Islet precursor cell (in vitro differentiated cells): Measurements from ENCODE around the gene PIM1.
"Not testable (repeated sequence)": the region's sequence is repeated elsewhere in the genome, so short reads cannot be mapped to it uniquely, and the experiment has no call there.

Experiments
- DNase-seq: peaks from one replicate; pipeline ENCODE4 v3.0.0-alpha.2; 2018

Gene PIM1

DNA sequence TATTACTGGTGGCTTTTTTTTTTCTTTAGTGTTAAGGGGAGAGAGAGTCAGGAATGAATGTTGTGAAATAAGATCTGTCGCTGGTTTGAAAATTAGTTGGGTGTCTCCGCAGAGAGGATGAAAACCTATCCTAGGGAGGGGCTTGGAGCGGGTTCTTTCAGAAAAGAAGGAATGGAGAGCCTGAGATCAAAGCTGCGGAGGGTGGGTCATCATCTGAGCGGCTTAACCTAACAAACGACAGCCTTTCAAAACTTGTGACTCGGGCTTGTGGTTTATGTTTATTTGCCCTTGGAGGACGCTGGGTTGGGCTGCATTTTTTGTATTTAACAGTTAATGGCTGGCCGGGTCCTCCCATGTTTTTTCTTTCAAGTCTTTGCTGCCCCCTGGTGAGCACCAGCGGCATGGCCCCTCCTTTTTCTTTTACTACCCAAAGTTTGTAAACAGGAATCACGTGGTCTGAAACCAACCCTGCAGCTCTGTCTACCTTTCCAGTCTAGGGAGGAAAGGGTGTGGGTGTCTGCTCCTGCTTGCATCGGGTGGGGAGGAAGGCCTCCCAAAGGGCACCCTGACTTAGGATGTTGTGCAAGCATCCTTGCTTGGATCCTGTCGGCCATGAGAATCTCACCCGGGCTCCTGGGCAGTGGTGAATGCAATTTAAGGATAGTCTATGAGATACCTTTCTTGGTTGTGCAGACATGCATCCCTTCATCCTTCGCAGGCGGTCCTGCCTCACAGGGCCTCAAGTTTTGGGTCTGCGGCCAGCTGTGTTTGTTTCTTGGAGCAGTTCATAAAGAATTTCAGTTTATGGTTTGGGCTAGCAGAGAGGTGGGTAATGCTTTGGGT is 2.2 kb downstream of the PIM1 start:
- peak; percentile 96 for DNase-seq

DNA sequence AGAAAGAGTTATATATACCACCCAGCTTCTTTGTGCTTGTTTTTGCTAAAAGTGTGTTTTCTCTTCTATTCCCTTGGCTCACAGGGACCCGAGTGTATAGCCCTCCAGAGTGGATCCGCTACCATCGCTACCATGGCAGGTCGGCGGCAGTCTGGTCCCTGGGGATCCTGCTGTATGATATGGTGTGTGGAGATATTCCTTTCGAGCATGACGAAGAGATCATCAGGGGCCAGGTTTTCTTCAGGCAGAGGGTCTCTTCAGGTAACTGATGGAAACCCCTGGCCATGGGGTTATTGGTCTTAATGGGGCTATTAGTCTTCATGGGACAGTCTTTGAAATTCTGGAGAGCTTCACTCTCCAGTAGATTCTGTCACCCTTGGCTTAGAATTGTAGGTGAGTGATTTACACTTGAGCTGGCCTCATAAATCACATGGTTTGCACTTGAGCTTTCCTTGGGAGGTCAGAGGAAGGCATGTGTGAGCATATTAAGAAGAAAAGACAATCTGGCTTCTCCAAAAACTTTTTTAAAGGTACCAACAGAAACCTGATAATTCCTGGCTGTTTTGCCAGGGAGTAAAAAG is 3.0 kb downstream of the PIM1 start:
- DNase-seq, result no peak

DNA sequence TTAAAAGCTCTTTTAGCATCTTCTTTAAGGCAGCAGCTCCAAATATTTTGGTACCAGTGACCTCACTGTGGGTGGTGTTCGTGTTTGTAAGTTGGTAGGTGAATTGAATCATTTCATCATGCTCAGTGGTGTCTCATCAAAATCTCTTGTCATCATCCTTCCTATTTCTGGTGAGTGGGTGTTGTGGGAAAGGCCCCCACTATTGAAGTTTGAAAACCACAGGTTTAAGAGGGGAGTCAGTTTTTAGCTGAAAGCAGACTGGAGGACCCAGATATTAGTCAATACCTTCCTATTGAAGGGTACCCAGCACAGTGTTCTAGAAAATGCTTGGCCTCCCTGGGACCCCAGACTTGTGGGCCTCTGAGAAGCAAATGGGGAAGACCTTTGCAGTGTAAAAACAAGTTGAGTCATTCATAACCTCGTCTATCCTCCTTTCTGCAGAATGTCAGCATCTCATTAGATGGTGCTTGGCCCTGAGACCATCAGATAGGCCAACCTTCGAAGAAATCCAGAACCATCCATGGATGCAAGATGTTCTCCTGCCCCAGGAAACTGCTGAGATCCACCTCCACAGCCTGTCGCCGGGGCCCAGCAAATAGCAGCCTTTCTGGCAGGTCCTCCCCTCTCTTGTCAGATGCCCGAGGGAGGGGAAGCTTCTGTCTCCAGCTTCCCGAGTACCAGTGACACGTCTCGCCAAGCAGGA is 3.7 kb downstream of the PIM1 start:
- DNase-seq, result no peak

DNA sequence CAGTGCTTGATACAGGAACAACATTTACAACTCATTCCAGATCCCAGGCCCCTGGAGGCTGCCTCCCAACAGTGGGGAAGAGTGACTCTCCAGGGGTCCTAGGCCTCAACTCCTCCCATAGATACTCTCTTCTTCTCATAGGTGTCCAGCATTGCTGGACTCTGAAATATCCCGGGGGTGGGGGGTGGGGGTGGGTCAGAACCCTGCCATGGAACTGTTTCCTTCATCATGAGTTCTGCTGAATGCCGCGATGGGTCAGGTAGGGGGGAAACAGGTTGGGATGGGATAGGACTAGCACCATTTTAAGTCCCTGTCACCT is 4.2 kb downstream of the PIM1 start:
- DNase-seq, result no peak

DNA sequence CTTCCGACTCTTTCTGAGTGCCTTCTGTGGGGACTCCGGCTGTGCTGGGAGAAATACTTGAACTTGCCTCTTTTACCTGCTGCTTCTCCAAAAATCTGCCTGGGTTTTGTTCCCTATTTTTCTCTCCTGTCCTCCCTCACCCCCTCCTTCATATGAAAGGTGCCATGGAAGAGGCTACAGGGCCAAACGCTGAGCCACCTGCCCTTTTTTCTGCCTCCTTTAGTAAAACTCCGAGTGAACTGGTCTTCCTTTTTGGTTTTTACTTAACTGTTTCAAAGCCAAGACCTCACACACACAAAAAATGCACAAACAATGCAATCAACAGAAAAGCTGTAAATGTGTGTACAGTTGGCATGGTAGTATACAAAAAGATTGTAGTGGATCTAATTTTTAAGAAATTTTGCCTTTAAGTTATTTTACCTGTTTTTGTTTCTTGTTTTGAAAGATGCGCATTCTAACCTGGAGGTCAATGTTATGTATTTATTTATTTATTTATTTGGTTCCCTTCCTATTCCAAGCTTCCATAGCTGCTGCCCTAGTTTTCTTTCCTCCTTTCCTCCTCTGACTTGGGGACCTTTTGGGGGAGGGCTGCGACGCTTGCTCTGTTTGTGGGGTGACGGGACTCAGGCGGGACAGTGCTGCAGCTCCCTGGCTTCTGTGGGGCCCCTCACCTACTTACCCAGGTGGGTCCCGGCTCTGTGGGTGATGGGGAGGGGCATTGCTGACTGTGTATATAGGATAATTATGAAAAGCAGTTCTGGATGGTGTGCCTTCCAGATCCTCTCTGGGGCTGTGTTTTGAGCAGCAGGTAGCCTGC is 4.8 kb downstream of the PIM1 start:
- DNase-seq, result no peak

DNA sequence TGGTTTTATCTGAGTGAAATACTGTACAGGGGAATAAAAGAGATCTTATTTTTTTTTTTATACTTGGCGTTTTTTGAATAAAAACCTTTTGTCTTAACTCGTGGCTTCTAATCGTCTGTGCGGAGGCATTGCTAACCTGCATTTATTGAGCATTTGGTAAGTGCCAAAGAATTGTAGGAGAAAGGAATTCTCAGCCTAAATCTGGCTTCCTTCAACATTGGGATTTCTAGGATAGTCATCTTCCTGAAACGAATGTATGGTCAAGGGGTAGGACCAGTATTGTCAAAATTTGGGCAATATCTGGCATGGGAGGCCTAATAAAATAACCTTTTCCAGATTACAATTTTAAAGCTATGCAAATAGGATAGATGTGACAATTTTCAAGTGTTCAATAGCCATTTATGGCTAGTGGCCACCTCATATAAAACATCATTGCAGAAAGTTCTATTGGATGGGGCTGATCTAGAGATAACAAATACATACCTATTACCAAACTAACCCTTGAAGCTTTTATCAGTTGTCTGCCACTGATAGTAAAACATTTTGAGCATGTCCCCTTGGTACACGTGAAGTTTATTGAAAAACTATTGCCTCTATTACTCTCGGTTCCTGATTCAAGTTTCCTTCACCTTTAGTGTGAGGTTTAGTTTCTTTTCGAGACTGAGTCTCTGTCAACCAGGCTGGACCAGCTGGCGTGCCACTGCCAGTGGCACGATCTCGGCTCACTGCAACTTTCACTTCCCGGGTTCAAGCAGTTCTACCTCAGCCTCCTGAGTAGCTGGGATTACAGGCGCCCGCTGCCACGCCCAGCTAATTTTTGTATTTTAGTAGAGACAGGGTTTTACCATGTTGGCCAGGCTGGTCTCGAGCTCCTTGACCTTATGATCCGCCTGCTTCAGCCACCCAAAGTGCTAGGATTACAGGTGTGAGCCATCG is 5.6 kb downstream of the PIM1 start:
- no peak for DNase-seq

DNA sequence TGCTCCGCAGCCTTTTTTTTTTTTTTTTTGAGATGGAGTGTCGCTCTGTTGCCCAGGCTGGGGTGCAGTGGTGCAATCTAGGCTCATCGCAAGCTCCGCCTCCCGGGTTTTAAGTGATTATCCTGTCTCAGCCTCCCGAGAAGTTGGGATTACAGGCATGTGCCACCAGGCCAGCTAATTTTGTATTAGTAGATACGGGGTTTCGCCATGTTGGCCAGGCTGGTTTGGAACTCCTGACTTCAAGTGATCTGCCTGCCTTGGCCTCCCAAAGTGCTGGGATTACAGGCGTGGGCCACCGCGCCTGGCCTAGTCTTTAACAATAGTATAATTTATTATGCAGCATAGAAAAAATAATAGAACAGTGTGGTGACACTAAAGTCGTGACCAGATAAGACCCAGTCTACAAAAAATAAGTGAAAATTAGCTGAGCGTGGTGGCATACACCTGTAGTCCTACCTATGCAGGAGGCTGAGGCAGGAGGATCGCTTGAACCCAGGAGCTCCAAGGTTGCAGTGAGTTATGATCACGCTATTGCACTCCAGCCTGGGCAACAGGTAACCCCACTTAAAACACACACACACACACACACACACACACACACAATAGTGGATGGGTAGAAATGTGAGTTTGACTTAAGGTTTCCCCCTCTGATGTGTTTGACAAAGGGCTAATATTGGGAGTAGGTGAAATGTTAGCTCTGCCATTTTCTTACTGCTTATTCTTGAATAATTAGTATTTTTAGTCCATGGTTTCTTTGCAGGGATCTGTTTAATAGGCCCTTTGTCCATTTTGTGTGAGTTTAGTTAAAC is 6.5 kb downstream of the PIM1 start:
- no peak for DNase-seq

DNA sequence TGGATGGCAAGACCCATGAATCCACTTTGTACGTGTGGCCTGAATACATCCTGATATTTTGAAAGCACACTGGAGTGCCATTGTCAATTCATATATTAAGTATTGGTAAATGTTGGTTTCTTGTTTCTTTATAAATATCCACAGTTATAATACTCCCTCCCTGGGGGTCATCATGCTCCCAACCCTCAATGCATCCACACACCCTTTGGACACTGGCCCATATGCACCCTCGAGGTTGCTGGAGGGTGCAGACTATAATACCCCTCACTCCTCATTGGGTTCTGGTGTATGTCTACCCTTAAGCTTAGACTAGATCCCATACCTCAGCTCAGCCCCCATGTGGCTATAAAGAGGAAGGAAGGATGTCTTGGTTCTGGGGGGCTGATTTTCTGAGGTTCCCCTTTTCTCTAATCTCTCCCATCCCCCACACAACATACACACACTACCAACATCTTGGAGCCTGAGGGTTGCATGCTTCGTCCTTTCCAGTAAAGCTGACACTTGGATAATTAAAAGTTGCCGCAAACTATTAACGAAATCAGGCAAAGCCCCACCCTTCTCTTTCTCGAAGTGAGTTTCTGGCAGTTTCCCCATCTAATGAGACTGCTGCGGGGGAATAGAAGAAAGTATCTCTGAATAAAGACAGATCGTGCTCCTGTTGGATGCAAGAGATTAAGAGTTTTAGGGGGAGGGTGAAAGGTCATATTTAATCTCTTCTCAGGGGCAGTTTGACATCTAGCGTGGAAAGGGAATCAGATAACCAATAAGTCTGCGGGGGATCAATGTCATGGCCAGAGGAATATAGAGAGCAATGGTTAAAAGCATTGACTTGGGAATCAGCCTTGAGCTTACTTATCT is 7.4 kb downstream of the PIM1 start:
- DNase-seq, result no peak

DNA sequence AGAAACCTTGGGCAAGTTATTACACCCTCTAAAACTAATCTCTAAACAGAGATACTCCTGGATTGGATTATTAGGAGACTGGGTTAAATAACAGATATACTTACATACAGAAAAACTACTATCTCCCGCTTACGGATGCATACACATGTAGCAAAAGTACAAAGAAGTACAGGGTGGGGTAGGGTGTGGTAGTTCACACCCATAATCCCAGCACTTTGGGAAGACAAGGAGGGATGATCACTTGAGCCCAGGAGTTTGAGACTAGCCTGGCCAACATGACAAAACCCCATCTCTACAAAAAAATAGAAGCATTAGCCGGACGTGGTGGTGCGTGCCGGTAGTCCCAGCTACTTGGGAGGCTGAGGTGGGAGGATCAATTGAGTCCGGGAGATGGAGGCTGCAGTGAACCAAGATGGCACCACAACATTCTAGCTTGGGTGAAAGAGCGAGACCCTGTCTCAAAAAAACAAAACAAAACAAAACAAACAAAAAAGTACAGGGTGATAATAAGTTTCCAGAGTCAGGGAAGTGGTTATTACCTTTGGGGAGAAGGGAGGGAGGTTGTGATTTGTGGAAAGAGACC is 8.1 kb downstream of the PIM1 start:
- no peak for DNase-seq

DNA sequence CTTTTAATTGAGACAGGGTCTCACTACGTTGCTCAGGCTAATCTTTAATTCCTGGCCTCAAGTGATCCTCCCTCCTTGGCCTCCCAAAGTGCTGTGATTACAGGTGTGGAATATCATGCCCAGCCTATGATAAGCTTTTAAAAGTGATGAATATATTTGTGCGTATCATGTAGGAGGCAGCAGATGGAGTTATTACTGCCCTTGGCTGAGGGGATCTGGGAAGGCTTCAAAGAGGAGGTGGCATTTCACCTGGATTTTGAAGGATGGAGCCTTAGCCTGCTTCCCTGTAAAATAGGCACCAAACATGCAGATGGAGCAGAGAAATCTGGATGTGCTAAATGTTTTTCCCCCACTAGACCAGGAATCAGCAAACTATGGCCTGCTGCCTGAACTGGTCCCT is 10.1 kb downstream of the PIM1 start:
- no peak for DNase-seq

DNA sequence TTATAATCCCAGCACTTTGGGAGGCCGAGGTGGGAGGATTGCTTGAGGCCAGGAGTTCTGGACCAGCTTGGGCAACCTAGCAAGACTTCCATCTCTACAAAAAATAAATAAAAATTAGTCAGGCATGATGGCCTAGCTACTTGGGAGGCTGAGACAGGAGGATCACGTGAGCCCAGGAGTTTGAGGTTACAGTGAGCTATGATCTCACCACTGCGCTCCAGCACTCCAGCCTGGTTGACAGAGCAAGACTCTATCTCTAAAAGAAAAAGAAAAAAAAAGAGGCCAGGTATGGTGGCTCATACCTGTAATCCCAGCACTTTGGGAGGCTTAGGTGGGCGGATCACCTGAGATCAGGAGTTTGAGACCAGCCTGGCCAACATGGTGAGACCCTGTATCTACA is 10.7 kb downstream of the PIM1 start:
- DNase-seq, result not testable (repeated sequence)

DNA sequence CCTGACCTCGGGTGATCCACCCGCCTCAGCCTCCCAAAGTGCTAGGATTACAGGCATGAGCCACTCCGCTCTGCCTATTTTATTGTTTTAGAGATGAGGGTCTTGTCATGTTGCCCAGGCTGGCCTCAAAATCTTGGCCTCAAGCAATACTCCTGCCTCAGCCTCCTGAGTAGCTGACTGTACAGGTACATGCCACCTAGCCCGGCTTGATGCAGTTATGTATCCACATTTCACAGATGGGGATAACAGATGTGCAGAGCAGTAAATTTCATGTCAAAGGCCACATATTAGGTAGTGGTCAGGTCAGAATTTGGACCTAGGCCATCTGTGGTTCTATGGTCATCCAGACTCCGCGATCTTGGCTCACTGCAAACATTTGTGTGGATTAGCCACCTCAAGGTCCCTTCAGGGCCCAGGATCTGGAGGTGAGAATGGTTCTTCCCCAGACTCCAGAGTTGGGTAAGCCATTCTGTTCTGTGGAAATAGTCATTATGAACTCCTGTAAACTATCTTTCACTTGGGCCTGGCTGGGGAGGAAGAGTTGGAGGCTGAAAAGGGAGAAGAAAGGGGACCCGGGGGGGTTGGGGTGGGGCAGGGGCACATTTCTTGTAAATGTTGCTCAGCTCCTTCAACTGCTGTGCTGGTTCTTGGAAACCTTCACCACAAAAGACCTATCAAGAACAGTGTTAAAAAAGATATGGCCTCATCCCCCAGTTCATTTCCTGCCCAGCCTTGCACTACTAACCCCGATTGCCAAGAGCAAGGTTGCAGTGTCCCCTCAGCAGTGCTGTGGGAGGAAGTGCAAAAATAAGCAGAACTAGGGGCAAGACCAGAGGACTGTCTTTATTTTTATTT is 13.0 kb downstream of the PIM1 start:
- DNase-seq, result no peak

DNA sequence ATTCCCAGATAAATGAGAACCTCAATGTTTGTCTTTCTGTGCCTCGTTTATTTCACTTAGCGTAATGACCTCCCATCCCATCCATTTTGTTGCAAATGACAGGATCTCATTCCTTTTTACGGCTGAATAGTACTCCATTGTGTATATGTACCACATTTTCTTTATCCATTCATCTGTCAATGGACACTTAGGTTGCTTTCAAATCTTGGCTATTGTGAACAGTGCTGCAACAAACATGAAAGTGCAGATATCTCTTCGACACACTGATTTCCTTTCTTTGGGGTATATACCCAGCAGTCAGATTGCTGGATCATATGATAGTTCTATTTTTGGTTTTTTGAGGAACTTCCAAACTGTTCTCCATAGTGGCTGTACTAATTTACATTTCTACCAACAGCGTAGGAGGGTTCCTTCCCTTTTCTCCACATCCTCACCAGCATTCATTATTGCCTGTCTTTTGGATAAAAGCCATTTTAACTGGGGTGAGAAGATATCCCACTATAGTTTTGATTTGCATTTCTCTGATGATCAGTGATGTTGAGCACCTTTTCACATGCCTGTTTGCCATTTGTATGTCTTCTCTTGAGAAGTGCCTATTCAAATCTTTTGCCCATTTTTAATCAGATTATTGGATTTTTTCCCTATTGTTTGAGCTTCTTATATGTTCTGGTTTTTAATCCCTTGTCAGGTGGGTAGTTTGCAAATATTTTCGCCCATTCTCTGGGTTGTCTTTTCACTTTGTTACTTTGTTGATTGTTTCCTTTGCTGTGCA is 16.2 kb downstream of the PIM1 start:
- DNase-seq, result not testable (repeated sequence)

DNA sequence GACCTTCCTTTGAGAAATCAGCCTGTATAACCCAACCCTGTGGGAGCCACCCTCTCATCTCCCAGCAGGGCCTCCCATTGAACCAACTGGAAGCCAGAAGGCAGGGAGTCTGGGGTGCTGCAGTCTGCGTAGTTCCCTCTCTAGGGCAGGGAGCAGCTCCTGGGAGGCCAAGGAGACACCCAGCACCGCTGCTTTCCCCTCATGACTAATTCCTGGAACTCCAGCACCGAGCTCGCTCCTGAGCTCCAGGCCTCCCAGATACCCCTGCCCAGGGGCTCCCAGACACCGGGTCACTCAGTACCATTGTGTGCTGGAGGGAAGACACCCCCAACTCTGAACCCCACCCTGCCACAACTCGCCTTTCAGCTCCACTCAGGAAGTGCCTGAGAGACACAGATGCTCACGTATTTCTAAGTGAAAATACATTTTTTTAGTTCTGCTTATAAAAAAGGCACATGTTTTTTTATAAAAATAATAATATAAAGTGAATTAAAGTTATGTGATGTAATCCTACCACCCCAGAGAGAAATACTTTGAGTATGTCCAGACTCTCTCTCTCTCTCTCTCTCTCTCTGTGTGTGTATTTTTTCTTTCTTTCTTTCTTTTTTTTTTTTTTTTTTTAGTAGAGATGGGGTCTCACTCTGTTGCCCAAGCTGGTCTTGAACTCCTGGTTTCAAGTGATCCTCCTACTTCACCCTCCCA is 17.5 kb downstream of the PIM1 start:
- no peak for DNase-seq

DNA sequence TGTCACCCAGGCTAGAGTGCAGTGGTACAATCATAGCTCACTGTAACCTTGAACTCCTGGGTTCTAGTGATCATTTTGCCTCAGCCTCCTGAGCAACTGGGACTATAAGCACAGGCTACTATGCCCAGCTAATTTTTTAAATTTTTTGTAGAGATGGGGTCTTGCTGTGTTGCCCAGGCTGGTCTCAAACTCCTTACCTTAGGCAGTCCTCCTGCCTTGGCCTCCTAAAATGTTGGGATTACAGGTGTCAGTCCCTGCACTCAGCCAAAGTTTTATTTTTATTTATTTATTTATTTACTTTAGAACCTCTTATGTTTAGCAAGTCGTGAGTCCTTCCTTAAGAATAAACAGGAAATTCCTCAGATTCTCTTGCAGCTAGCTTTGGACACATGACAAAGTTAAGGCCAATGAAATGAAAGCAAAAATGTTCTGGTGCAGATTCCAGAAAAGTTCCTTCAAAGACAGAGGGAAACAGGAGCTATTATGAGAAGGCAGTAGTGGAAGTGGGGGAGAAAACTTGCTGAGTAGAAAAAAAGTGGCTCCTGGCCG is 19.1 kb downstream of the PIM1 start:
- DNase-seq, result no peak

DNA sequence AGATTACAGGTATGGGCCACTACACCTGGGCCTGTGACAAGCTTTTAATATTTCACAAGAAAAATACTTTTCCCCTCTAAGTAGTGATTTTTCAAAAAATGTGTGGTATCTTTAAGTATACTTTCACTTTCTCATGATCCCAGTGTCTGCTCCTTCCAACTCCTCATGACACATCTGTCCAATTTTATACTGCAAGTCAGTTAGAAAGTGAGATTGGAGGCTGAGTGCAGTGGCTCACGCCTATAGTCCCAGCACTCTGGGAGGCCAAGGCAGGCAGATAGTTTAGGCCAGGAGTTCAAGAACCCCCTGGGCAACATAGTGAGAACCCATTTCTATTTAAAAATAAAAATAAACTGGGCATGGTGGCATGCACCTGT is 20.2 kb downstream of the PIM1 start:
- DNase-seq, result no peak

DNA sequence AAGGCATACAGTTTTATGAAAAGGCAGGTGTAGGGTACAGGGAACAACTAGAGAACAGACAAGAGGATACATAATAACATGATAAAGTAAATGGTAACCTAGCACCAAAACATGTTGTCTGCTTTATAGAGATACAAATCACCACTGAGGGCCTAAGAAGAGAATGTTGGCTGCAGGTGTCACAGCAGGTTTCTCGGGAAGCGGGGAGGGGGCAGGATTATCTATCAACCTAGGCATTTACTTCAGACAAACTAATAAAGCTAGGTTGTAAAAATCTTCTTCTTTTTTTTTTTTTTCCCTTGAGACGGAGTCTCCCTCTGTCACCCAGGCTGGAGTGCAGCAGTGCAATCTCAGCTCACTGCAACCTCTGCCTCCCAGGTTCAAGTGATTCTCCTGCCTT is 22.7 kb downstream of the PIM1 start:
- DNase-seq, result no peak
